HT1080 (cell line): ENCODE measurements around the gene SNCAIP. TPM values are rescaled to one million over a fixed set of nuclear protein-coding genes. Genes with fewer than 3 reads are reported as not detected.

Source experiments
- DNase-seq: peaks from one replicate; pipeline ENCODE4 v3.0.0-alpha.2; 2015; ENCODE audit warnings: low read depth
- polyA plus RNA-seq, 2 experiments: library from polyadenylated mRNA; depleted of rRNA; stranded (reverse); fragments of >200 nt; gene quantifications; 2 replicates each; pipeline ENCODE4 v1.2.3, GENCODE V29; 2015
- total RNA-seq: library from RNA; depleted of rRNA; stranded (reverse); fragments of >200 nt; shearing (Covaris generic); gene quantifications from 2 replicates; pipeline ENCODE4 v1.2.3, GENCODE V29; 2014; rRNA removed

SNCAIP gene
- 3.6 and 6.5 TPM in 2 replicates for total RNA-seq
- polyA plus RNA-seq (2015; cell fraction: cytosol; rRNA removed): 1.1 and 2.0 TPM in 2 replicates
- 3.5 and 5.2 TPM in 2 replicates for polyA plus RNA-seq (2015; cell fraction: nucleus; rRNA removed)

DNA sequence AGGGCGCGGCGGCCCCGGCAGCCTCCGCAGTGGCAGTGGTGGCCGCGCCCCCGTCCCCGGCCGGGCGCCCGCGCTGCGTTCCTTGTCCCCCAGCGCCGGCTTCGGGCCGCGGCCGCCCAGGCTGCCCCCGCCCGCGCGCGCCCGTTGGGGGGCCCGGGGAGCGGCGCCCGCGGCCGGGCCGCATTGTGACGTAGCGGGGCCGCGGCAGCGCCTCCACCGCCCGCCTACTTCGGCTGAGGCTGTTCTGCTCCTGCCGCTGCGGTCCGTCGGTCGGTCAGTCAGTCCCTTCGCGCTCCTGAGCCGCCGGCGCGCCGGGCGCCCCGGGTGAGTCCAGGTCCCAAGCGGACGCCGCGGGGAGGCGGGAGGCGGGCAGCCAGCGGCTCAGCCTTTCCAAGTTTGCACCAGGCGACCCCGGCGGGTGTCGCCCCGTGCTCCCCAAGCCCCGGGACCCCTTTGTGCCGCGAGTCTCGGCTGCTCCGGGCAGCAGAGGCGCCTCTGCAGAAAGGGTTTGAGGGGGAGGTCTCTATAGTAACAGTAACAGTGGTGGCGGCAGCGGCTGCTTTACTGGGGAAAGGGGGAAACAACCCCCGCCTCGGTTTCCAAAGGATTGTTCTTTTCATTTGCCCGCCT lies at the start of gene SNCAIP:
Gene SNCAIP (plus strand): TSS at position 277 of the 630 bp plus-strand sequence. CDS start 78,898 bp downstream, outside the sequence.
- DNase-seq: peak; percentile 45

GRCh38 chr5:122263352-122264030 lies 48.5 kb upstream of the SNCAIP start:
- peak; percentile 19 for DNase-seq

- DNase-seq: no peak
These were observed 47.4 kb upstream of the SNCAIP start for GRCh38 chr5:122264610-122265009.

DNA sequence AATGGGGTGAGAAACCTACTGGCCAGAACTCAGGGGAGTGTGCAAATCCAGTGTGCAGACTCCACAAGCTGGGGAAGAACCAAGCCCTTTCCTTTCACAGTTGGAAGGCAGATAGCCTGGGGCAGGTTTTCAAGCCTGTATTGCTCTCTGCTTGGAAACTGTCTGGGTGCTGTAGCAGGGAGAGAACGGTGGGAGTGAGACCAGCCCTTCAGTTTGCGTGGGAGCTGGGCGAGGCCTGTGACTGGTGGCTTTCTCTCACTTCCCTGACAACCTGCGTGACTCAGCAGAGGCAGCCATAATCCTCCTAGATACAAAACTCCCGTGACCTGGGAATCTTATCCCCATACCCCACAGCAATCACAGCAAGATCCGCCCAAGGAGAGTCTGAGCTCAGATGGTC lies 44.9 kb upstream of the SNCAIP start:
- DNase-seq: no peak

- no peak for DNase-seq
These were observed 38.3 kb upstream of the SNCAIP start for GRCh38 chr5:122273696-122274095.

GRCh38 chr5:122283592-122283991 lies 28.4 kb upstream of the SNCAIP start:
- no peak for DNase-seq

DNA sequence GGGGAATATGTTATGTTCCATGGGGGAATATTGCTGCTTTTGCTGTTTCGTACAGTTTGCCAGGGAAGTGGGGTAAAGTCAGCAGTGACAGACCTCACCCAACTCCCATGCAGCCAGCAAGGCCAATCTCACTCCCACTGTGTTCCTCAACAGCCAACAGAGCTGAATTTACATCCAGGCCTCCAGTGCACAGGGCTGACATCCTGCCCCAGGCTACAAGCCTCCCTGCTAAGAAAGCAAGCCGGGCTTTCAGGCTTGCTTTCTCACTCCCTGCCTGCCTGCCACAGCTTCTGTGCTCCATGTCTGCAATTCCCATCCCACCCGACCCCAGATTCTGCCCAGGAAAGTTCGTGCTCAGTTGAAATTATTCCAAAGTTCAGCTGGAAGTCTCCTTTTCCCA lies 25.5 kb upstream of the SNCAIP start:
- DNase-seq: no peak

- no peak for DNase-seq
These were observed 24.9 kb upstream of the SNCAIP start for GRCh38 chr5:122287101-122287500.

GRCh38 chr5:122291000-122291901 lies 20.8 kb upstream of the SNCAIP start:
- peak; percentile 64 for DNase-seq

- no peak for DNase-seq
These were observed 19.7 kb upstream of the SNCAIP start for GRCh38 chr5:122292332-122292731.

DNA sequence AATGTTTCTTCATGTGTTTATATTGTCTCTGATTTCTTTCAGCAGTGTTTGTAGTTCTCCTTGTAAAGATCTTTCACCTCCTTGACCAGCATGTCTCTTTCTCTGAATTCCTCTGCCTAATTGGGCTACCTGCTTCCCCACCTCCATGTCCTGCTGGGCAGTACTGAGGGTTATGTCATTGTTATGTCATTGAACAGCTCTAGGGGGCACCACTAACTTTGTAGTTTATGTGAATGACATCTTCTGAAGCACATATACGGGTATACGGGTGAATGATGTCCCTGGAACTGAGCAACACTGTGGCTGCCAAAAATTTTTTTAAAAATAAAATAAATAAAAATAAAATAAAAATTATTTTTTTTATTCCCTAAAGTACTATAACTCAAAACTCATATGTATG lies 16.9 kb upstream of the SNCAIP start:
- DNase-seq: no peak

DNA sequence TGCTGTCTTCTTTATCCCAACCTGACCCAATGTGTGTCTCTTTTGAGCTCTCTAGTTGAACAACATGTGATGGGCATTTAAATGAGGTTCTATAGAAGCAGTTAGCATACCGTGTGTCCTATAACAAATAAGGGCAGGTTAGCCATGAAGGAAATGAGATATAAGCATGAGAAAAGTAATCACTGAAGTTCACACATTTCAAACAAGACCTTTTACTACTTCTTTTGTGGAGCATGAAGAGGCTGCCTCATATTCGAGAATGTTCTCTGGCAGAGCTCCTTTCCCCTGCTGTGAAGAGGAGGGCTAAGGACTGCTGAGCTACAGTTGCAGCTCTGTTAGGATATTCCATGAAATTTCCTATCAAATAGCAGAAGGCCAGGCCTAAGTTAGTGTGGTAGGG lies 15.2 kb upstream of the SNCAIP start:
- DNase-seq: no peak

DNA sequence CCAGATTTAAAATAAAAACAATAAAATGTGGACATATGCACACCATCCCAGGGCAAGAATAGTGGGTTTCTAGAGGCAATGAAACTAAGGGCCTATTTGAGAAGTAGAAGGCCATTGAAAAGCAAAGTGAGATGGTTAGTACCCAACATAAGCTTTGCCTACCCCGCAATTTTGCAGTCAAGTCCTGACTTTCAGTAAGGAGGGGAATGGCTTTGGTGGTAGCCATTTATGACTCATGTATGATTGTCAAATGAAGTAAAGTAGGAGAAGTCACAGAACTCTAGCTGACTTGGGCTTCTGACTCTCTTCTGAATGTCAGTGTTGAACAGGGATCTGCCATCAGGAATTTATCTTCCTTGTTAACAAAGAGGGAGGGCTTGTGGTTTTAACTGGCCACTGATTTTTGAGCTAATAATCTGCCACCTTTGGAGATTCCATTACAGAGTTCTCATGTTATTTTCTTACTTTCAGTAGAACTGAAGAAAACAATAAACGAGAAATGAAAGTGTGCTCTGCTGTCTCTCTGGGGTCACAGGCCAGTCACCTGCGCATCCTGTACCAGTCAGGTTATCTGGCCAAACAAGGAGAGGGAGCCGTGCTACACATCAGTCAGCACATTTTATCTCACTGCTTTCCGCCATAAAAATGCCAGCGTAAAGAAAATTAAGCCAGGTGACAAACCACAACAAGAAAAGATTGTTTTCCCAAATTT lies 14.3 kb upstream of the SNCAIP start:
- no peak for DNase-seq

- DNase-seq: no peak
These were observed 11.7 kb upstream of the SNCAIP start for GRCh38 chr5:122300374-122300773.

DNA sequence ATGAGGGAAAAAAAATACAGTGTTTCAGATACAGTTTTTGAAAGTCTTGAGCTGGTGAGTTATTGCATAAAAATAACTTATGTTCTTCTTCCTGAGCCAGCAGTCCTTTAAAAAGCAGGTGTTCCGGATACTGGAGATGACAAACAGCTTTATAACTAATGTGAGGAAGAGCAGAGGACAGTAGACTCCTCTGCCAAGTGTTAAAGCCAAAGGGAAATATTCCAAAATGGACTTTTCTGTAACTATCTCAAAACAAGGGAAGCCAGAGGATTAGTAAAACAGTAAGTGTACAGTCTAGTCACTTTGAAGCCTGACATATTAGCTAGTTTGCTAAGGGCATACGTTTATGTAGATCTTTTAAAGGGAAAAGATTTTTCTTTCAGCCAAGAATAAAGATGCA lies 11.0 kb upstream of the SNCAIP start:
- no peak for DNase-seq

DNA sequence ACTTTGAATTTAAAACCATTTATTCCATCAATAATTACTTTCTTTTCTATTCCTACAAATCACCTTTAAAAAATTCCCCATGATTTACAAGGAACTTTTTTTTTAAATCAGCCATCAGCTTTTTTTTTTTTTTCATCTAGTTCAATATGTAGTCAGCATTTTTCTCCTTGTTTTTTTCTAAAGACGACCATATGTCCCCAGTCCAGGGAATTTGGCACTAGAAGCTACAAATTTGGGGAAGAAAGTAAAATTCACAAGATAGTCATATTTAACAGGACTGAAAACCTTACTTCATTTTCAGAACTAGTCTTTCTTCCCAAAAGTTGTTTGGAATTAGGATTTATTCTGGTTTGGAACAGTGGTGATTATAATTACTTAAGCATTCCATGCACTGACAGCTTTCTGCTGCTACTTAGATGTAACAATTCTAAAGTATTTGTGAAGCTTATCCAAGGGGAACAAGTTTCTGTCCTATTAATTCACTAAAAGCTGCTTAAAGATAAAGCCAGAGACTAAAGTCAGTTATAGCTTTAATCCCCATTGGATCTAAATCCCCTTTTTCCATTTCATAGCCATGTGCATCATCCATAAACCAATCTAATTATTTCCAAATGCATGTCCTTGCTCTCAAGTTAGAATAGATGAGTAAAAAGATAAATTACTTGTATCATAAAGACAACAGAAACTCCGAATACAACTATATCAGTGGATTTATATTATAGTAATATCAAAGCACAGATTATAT lies 7.4 kb upstream of the SNCAIP start:
- DNase-seq: no peak

DNA sequence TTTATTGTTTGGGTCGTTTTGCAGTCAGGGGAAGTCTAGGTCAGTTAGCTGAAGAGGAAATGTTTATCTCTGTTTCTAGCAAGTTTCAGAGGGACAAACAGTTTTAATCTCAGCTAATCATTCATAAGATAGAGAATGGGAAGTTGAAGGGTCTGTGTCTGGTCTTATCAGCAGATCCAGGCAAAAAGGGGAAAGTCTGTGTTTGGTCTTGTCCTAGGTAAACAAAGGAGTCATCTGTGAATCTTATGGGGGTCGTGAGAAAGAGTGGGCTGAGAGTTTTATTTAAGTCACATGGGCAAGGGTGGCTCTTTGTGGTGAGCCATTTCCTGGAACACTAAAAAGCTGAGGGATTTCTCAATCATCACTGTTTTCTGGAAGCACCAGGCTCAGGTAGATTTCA lies 5.6 kb upstream of the SNCAIP start:
- peak; percentile 29 for DNase-seq

DNA sequence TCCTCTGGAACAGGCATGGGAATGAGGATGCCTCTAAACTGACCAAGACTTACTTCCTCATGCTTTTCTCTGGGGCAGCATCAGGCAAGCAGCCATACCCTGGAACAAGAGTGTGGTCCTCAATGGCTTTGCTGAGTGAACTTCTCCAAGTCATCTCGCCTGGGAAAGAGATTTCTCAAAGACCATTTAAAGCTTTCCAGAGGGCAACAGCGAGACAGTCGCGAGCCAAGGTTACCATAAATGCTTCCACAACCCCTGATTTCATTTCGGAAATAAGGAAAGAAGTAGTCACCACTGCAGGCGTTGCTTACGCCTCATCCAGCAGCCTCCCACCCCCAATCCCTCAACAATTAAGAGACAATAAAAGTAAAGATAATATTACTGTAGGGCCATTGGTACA lies 1.1 kb upstream of the SNCAIP start:
- DNase-seq: no peak

DNA sequence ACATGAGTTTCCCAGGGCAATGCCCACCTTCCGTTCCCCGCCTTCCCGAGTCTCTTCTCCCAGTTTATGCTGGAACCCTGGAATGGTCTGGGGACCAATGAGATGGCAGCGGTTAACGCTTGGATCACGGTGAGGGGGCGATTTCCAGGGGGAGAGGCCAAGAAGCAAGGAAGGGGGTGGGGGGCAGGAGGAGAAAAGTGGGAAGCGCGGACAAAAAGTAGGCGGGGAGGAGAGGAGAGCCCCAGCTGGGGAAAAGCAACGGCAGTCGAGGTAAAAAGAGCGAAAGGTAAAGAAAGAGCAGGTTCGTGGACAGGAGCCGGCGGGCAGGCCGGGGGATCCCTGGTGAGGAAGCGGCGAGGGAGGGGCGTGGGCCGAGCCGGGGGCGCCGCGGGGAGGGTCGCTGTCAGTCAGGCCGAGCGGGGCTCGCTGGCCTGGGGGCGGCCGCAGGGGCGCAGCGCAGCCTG lies 508 bp upstream of the SNCAIP start:
- no peak for DNase-seq
